SW480 (cell line): ENCODE data around the gene SGPL1.

Source experiments
- DNase-seq: peaks from one replicate; pipeline ENCODE4 v3.0.0-alpha.2; 2016; ENCODE audit warnings: low spot score

Gene SGPL1

DNA sequence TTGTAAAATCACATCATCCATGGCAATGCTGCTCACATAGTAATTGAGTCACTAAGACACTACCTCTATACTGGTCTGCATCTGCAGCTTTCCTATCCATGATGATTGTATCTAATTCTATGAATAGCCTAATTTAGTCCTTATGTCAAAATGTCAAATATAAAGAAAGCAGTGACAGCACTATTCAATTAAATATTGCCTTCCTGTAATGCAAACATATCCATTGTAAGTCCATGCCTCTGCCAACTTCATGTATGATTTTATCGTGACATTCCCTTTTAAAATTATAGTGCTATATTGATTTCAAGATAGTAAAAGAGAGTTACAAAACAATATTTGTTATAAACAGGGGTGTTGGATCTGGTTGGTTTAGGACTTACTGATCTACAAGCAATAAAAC lies 4.8 kb upstream of the SGPL1 start:
- no peak for DNase-seq

GRCh38 chr10:70811881-70812280 lies 3.9 kb upstream of the SGPL1 start:
- no peak for DNase-seq

DNA sequence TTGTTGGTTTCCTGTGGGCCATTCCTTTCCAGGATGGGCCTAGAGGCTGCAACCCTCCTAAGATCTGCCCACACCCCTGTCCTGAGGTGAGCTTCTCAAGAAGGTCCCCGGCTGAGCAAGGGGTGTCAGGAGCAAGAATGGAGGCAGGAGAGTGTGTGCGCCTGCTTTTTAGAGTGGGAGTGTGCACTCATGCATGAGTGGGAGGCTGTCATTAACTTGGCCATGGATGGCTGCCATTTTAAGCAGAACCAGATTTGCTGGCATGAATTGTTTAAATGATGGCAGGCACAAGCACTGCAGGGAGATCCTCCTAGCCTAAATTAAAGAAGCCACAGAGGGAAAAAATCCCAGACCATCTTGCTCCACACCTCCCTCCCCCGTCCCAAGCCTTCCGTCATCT lies 2.9 kb upstream of the SGPL1 start:
- no peak for DNase-seq

DNA sequence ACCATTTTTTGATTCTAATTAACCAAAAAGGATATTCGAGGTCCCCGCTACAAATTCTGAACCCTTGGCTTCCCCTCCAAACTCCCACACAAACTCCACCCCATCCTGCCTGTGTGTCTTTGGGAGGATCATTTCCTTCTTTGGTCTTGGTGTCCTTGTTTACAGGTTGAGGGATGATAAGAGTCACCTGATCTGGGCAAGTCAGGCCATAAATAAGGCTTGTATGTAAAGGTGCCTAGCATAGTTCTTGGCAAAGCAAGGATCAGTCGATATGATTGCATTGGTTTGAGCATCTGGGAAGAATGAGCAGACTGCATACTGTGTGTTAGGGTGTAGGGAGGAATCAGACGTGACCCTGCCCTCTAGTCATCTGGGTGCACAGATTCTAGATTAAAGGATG lies 1.6 kb upstream of the SGPL1 start:
- no peak for DNase-seq

GRCh38 chr10:70816220-70816894 lies 609 bp downstream of the SGPL1 start:
- DNase-seq: peak; percentile 93

GRCh38 chr10:70820976-70821750 lies 5.4 kb downstream of the SGPL1 start:
- DNase-seq: no peak

DNA sequence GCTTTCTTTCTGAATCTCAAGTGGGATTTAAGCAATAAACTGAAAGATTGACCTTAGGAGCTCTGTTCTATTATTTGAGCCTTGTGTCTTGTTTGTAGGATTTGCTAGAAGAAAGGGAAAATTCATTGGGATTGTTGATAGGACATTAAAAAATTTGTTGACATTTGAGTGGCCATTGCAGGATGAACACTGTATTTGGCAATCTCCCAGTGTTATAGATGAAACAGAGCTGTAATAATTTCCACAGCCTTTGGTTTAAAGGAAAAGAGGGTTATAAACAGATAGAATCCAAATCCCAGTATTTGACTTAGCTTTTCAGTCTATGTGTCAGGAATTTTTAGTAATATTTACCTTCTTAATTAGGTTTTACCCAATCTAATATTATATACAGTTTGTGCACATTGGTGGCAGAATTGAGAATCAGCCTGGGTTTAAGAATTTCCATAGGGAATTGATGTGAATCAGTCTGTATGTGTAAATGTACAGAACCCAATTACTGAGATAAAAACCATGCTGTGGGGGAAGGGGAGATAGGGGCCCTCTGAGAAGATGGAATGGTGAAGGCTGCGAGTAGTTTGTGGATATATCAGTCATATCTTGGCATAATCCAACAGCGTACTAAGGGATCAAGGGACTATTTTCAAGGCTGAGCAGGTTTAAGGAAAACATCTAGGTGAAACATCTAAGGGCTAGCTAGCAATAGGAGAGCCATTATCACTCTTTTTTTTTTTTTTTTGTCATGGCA lies 6.5 kb downstream of the SGPL1 start:
- DNase-seq: no peak

- no peak for DNase-seq
These were observed 11.5 kb downstream of the SGPL1 start for GRCh38 chr10:70827086-70827757.

DNA sequence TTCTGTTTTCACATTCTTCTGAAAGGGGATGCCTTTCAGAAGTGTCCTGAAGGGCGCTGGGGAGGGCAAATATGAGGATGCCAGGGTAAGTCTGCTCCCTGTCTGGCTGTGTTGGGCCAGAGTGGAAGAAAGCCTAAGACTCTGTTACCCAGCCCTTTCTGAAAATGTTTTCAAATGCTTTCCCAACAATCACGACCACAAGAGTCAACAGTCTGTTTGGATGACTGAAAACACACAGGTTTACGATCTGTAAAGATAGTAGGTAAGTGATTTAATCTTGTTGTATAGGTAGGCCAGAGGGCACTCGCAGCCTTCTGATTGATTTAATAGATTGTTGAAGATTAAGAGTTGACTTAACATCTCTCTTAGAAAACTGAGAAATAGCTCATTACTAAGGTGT lies 13.2 kb downstream of the SGPL1 start:
- no peak for DNase-seq

DNA sequence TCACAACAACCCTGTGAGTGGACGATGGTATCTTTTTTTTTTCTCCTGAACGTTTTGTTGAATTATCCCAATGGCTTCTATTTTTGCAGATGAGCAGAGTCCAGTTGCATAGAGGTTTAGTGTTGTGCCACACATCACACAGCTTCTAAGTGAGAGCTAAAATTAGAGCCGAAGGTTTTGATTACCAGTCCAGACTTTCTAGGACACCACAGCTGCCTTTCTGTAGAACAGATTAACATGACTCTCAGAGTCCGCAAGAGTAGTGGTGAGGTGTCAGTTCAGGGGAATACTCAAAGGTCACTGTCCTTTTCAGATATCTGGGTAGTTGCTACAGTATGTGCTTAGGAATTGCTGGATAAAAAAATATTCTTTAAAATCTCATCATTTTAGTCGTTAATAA lies 13.8 kb downstream of the SGPL1 start:
- DNase-seq: no peak

DNA sequence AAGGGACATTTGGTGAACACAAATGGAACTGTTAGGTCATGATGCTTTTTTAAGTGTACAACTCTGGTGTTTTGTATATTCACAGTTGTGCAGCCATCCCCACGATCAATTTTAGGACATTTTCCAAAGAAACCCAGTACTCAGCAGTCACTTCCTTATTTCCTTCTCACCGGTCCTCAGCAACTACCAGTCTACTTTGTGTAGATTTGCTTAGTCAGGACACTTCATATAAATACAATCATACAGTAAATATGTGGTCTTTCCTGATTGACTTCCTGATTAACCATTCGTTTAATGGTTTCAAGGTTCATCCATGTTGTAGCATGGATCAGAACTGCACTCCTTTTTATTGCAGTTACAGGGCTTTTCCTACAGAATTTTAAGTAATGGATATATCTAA lies 14.4 kb downstream of the SGPL1 start:
- DNase-seq: no peak

DNA sequence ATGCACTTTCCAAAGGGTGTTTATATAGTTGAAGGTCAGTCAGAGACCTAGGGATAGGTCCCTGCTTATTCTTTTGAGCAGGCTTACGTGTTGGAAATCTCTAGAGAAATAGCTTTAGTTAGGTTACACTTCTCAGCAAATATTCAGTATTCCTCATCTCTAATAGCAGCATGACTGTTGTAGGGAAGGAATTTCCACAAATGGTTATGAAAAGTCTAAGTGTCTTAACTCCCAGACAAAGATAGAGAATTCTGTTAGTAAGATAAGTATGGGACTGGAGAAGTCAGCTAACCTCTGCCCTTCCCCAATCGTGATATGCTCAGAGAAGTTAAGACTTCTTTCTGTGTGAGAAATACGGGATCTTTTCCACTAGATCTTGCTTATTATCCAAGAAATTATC lies 16.5 kb downstream of the SGPL1 start:
- no peak for DNase-seq

DNA sequence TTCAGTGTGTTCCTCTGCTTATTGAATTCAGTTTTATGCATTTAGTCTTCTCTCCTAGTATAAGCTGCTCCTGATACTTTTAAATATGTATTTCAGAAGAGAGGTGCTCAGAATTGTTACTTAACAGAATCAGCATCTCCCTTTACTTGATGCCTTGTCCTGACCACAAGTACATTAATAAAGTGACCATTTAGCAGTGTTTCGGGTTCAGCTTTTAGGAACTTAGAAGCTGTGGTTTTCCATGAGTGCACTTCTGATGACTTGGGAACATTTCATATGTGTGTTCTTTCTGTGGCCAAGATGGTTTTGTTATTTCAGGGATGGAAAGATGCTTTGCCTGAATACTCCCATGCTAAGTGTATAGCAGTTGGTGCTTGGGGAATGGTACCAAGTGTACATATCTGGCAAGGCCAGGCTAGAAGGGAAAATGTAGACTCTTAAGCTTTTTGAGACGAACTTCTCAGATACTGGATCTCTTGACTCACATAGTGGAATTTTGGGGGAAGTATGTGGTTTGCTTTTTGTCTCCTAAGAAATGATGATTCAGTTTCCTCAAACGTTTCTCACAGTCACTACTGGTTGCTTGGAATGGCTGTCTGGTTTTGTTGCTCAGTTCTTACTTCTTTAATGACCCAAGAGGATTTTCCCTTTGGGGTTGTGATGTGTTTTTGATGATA lies 17.2 kb downstream of the SGPL1 start:
- DNase-seq: no peak

GRCh38 chr10:70833601-70834000 lies 17.9 kb downstream of the SGPL1 start:
- no peak for DNase-seq

- DNase-seq: no peak
These were observed 18.3 kb downstream of the SGPL1 start for GRCh38 chr10:70834021-70834420.

DNA sequence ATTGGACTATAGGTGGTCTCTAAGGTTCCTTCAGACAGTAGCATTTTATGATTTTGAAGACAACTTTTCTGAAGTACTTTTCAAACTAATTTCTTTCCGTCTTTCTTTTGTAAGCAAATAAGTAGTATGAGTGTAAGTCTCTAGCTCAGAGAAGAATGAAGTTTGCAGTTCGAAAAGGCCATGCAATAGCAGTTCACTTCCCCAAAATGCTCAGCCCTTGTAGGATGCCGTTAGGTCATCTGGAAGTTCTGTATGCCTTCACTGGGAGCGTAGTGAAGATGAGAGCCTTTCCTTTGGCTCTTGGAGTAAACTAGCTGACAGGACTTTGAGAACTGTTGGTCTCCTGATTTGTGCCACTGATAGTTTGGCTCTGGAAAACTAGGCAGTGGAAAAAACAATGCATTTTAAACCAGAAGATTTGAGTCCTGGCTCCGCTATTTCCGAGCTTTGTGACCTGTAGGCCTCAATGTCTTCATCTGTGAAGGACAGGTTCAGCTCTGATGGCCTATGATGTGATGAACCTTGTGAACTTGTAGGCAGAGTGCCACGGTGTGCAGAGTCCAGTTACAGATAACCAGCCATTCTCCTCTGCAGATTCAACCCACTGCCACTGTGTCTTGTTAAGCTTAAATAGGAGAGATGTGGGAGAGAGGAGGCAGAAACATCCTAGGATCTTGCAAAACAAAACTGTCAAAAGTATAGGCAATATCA lies 18.8 kb downstream of the SGPL1 start:
- no peak for DNase-seq

DNA sequence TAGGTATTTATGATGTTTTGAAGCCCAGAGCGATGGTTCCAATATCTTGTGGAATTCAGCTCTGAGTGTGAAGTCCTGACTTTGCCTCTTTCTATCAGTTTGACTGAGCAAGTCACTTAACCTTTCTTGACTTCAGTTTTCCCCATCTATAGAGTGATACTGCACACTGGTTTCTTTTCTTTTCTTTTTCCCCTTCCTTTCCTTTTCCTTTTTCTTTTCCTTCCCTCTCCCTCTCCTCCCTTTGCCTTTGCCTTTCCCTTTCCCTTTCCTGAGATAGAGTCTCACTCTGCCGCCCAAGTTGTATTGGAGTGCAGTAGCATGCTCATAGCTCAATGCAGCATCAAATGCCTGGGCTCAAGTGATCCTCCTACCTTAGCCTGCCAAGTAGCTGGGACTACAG lies 20.6 kb downstream of the SGPL1 start:
- no peak for DNase-seq

DNA sequence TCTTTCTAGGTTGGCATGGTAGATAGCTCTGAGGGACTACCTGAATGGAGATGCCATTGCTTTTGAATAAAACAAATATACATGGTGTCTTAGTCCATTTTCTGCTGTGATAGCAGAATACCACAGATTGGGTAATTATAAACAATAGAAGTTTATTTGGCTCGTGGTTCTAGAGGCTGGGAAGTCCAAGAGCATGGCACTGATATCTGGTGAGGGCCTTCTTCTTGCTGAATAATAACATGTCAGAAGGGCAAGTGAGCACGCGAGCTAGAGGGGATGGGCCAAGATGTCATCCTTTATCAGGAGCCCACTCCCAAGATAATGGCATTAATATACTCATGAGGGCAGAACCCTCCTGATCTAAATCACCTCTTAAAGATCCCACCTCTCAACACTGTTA lies 21.9 kb downstream of the SGPL1 start:
- no peak for DNase-seq

GRCh38 chr10:70838270-70838805 lies 22.6 kb downstream of the SGPL1 start:
- DNase-seq: no peak

DNA sequence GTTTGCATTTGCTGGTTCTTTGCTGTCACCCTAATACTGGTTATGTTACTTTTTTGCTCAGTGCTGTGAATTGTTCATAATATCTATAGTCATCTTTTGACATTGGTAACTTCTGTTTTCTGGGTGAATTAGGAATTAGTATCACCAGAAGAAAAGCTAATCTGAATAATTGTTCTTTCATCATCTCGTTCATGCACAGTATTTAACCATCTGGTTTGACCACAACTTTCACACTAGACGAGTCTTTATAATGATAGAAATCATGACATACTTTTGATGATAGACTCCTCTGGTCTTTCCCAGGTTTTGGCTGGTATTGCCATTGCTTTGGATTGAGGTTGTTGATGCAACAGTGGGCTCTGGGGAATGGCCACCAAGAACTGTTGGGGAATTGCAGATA lies 25.1 kb downstream of the SGPL1 start:
- DNase-seq: no peak

DNA sequence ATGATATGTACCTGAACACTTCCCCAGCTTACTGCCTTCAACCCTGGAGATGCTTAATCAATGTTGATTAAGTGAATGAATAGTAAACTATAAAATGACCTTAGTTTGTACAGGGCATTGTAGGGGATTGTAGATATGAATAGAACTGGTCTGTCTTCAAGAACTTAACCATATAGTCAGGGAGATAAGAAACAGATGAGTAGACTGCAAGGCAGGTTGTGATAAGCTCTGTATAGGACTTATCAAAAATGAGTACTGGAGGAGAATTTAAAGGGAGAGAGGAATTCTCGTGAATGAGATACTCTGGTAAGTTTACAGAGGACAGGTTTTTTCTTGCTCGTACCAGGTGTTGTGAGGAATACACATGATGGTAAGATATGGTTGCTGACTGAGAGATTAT lies 27.6 kb downstream of the SGPL1 start:
- no peak for DNase-seq
